IMR-90 (cell line): Measurements from ENCODE around the gene TMC1.

Experiments
- CTCF ChIP-seq: conservative IDR thresholded peaks from 2 replicates; pipeline ENCODE4 v1.5.1; 2012; ENCODE audit warnings: mild to moderate bottlenecking, low read depth, low read length, improper control_type of control experiment
- POLR2A ChIP-seq: IDR thresholded peaks from 2 replicates; pipeline ENCODE4 v1.6.1; 2012; ENCODE audit warnings: mild to moderate bottlenecking, low read depth, low read length
- SMC3 ChIP-seq: fragments of 150-350 bp; IDR thresholded peaks from 2 replicates; pipeline ENCODE4 v1.6.1; 2016; ENCODE audit warnings: low read depth, mild to moderate bottlenecking, antibody characterized with exemption, low read length, moderate library complexity
- USF2 ChIP-seq: fragments of 150-350 bp; IDR thresholded peaks from 2 replicates; pipeline ENCODE4 v1.6.1; 2017; ENCODE audit warnings: mild to moderate bottlenecking, antibody characterized with exemption, low read length, low read depth

GRCh38 chr9:72763022-72763421 is 241.6 kb downstream of the TMC1 start:
- TF ChIP-seq CTCF (no peak), USF2 (no peak), SMC3 (no peak), POLR2A (no peak)
